Neural progenitor cell (in vitro differentiated cells): Measurements from ENCODE around the gene SH3TC1.

Source experiments
- EZH2phosphoT487 ChIP-seq: fragments of 200-600 bp; sonication (generic); IDR thresholded peaks from 2 replicates; pipeline ENCODE4 v1.6.1; 2017; ENCODE audit warnings: antibody characterized with exemption
- TF ChIP-seq, protein P1 (sequence below): fragments of 200-600 bp; sonication (generic); IDR thresholded peaks from 2 replicates; pipeline ENCODE4 v1.5.1; 2017; ENCODE audit warnings: antibody characterized with exemption, mild to moderate bottlenecking

DNA sequence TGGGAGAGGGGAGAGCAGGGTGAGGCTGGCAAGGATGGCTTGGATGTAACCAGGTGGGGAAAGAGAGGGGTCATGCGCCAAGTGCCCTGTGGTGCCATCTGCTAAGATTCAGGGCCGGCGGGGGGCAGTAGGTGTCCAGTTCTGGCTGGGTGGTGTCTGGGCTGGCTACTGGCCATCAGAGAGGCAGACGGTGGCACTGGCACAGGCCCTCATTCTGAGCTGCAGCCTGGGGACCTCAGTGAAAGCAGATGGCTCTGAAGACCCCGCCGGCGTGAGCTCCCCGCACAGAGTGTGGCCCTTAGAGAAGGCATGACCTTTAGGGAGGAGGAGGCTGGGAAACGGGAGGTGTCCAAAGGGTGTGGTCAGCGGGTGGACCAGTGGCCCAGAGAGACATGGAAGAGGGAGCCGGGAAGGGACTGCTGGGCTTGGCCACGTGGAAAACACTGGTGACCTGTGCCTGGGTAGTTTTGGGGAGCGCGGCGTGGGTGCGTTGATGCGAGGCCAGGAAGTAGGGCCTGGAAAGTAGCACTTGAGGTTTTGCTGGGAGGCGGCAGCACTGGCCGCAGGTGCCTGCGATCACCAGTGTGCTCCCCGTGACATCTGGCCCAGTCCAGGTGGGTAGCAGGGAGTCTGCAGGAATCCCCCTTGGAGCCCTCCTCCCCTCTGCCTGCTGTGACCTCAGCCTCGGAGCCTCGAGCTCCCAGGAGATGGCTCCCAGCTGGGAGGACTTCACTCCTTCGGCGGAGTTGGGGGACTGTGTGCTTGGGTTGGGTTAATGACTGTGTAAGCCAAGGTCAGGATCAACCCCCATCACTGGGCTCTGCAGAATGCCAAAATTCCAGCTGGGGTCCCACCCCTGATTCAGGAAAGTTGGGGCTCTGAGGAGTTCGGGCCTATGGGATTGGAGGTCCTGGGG lies 9.3 kb upstream of the SH3TC1 start:
- TF ChIP-seq, protein P1, sequence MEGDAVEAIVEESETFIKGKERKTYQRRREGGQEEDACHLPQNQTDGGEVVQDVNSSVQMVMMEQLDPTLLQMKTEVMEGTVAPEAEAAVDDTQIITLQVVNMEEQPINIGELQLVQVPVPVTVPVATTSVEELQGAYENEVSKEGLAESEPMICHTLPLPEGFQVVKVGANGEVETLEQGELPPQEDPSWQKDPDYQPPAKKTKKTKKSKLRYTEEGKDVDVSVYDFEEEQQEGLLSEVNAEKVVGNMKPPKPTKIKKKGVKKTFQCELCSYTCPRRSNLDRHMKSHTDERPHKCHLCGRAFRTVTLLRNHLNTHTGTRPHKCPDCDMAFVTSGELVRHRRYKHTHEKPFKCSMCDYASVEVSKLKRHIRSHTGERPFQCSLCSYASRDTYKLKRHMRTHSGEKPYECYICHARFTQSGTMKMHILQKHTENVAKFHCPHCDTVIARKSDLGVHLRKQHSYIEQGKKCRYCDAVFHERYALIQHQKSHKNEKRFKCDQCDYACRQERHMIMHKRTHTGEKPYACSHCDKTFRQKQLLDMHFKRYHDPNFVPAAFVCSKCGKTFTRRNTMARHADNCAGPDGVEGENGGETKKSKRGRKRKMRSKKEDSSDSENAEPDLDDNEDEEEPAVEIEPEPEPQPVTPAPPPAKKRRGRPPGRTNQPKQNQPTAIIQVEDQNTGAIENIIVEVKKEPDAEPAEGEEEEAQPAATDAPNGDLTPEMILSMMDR = no peak
- TF ChIP-seq EZH2phosphoT487 = no peak
